GM19324 (cell line): ENCODE measurements around the gene UCK2.

Experiments used
- ATAC-seq: cut with Tn5 transposase; IDR thresholded peaks from one replicate; pipeline ENCODE4 v1.9.1; 2021; ENCODE audit warnings: mild to moderate bottlenecking, moderate library complexity; ENCODE audit not compliant: unreplicated experiment, low FRiP score

UCK2 gene

DNA sequence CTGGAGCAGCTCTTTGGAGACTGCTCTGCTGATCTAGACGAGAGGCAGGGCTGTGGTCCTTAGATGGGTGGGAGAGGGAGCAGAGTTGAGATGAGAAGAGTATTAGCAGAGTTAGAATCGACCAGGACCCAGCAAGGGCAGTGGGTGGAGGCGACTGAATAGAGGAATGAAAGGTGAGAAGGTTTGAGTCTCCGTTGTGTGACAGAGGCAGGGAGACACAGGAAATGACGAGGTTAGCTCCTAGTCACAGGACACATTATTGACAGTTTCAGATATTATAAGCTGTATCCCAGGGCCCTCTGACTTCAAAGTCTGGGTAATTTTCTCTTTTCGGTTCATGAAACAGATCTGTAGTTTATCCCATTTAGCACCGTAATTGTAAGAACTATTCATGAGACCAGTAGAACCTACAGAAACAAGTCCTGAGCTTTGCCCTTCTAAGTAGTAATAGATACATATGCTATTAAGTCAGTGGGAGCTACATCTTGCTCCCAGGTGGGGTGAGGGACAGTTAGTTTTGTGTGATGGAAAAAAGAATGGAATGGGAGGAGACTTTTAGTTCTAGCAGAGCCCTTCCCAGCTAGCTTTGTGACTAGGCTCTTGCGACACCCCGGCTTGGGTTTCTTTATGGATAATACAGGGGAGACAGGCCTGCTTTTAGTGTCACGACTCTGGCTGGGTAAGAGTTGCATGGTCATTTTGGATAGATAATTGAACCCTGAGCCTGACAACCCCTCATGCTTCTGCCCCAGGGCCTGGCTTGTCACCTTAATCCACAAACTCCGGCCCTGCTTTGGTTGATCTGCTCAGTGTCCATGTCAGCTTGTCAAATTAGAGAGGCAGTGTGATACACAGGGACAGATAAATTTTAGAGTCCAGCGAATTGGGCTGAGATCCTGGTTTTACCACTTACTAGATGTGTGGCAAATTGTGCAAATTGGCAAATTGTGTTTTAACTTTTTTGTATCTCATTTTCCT lies 70.2 kb downstream of the UCK2 start:
- no peak for ATAC-seq

DNA sequence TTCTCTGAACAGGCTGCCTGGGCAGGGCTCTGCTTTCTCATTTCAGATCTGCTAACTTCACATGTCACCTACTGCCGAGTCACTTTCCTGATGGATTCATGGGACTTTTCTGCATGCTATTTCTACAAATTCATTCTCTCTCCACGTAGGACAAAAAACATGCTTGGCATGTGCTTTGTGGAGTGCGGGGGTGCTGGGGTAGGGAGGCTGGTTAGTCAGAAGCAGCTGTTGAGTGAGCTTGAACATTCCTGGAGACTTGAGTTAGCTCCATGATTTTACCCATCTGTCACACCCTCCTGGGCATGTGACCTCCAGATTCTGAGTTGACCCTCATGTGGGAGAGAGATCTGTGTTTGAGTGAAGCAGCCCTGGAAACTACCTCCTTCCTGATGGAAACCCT lies 71.4 kb downstream of the UCK2 start:
- no peak for ATAC-seq

DNA sequence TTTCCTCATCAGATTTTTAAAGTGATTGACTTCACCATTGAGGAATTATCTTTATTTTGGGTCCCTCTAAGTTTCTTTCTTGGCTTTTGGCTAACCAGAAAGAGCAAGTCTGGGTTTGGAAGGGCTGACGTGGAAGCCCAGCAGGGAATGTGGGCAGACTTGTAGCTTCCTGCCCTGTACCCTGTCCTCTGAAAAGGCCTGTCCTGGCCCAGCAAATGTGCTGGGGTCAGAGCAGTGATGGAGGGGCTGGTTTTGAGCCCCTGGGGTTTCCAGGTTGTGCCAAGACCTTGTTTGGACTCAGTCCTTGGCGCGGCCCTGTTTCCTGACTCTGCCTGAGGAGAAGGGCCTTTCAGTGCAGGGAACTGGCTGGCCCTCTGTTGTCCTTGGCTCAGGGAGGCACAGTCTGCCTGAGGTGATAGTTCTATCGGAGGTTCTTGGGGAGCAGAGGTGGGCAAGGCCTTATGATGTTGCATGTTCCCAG lies 72.1 kb downstream of the UCK2 start:
- ATAC-seq = no peak

DNA sequence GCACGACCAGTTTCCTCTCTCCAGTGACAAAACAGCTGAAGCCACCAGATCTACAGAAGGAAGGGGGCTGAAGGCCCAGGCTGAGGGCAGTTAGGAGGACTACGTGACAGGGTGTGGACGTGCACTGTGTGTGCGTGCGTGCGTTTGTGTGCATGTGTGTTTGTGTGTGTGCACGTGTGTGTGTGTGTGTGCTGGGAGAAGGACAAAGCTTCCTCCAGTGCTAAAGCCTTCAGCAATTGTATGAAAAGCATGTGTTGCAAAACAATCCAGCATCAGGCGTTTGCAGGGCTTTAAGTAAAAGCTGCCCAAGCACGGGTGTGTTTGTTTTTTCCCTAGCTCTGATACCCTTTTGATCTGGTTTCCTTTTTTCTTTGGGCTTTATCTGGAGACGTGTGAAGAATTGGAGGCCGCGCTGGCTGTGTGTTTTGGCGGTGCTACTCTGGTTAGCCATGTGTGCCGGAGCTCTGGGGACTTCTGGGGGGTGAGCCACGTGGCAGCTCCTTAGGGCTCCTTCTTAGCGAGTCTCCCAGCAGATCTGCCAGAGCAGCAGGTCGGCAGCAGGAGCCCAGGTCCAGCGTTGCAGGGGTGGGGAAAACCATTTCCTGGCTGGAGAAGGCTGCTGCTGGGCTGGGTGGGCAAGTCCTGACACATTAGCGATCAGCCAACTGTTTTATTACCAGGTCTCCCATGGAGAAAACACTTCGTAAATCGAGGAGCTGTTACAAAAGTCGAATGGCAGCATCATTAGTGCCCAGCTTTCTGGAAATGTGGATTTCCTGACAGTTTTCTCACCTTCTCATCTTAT lies 73.4 kb downstream of the UCK2 start:
- ATAC-seq = no peak

DNA sequence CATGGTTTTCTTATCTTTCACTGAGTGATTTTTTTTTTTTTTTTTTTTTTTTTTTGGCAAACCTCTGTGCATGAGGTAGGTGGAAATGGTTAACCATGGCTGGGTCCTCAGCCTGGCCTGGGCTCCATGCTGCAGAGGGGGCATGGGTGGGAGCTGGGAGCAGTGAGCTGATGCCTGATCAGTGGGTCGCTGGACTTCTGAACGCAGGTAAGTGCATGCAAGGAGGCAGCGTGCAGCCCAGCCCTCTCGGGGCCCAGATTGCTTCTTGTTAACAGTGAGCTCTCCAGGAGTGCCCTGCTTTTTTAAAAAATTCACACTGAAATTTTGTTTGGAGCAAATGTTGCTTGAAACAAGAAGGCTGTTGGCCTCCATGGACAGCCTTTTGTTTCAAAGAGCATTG lies 75.2 kb downstream of the UCK2 start:
- ATAC-seq = no peak

DNA sequence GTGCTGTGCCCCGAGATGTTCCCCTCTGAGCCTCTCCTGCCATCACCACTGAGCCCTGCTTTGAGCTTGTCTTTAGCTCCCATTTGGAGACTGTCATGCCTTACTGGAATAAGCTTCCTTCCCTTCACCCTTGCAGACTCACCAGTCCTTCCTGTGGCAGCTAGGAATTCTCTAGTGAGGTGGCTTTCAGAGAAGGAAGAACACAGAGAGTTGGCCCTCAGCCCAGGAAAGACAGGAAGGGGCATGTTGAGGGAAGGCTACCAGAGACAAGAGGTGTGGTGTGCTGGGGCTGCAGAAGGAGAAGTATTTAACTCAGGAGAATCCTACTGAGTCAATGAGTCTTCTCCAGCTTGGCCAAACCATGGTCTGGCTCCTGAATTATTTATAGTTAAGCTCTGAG lies 76.3 kb downstream of the UCK2 start:
- no peak for ATAC-seq

DNA sequence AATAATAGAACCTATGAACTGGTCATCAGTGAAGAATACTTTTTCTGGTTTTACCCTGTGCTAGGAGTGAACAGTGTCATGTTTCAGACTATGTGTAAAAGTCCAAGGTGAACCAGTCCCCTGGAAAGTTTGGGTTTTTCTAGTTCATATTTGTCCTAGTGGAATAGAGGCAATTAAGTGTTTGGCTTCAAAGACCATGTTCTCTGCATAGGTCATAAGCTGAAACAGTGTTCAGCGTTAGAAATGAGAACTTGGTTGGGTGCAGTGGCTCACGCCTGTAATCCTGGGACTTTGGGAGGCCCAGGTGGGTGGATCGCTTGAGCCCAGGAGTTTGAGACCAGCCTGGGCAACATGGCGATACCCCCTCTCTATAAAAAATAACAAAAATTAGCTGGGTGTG lies 77.5 kb downstream of the UCK2 start:
- no peak for ATAC-seq

DNA sequence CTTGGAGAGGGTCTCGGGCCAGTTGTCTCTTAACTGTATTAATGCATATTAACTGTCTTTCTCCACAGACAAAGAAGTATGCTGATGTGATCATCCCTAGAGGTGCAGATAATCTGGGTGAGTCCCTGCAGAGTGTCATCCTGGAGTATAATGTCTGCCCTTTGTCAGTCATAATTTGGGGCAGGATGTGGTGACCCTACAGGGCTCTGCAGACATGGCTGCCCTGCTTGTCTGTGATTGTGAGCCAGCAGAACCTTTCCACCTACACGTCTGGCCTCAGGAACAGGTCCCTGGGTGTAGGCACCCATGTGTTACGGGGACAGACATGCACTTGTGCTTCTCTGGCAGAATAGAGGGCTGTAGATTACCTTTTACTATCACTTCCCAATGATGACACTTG lies 78.4 kb downstream of the UCK2 start:
- no peak for ATAC-seq

DNA sequence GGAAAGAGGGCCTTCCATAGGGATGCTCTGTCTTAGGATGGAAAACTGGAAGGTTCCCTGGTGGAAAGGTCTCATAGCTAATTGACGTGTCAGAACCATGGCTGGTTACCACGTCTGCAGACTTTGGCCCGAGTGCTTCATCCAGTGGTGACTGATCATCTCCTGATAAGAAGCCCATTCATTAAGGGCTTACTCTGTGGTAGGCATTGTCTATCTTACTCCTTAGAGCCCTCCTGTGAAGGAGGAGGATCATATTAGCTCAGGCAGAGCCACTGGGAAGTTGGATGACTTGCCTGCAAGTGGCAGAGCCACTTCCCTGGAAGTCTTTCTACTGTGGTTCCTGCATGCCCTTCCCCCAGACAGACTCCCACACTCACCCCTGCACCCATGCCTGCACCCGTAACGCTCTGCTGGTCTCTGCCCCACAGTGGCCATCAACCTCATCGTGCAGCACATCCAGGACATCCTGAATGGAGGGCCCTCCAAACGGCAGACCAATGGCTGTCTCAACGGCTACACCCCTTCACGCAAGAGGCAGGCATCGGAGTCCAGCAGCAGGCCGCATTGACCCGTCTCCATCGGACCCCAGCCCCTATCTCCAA lies 79.9 kb downstream of the UCK2 start:
- ATAC-seq = no peak

DNA sequence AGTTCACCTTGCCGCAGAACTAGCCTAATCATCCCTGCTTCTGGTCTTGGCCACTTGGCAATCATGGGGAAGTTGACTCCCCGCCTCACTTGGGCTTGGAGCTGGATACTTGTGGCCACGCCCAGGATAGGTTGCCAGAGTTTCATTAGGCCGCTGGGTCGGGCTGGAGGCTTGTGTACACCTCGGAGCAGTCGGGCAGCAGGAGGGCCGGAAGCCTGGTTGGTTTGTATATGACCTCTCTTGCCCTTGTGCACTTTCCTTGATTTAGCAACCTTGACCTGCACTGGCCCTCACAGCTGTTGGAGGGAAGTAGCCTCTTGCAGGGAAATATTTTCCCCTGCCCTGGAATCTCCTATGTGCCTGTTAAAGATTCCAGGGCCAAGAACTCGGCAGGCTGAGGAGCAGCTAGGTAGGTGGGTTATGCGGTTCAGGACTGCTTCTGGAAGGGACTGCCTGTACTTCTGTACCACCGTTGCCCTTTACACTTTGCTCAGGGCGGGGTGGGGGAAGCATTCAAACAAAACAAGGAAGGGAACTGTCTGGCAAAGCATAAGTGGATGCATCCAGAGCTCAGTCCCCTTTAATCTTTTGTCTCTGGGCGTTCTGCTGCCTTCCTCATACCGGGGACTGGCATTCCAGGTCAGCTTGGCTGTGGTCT lies 83.5 kb downstream of the UCK2 start:
- ATAC-seq = no peak

DNA sequence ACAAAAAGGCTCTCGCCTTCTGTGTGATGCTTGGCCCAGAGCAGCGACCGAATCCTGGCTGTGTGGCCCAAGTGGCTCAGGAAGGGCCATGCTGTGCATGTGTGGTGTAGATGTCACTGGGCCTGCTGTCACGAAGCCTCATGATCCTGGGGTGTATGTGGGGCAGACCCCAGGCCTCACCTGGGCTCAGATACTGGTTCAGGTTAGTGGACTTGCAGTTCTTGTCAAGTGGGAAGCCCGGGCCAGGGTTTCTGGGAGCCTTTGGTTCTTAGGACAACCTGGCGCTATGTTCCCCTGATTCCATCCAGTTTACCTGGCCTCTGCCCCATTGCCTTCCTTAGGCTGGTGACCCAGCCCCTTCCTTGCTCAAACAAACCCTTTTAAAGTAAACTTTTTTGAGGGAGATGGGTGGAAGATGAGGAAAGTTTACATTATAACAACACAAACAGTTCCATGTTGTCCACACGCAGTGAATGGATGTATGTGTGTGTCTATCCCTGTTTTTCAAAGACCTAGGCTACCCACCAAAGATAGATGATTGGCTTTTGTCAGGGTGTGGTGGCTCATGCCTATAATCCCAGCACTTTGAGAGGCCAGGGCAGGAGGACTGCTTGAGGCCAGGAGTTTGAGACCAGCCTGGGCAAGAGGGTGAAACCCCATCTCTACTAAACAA lies 84.3 kb downstream of the UCK2 start:
- no peak for ATAC-seq

DNA sequence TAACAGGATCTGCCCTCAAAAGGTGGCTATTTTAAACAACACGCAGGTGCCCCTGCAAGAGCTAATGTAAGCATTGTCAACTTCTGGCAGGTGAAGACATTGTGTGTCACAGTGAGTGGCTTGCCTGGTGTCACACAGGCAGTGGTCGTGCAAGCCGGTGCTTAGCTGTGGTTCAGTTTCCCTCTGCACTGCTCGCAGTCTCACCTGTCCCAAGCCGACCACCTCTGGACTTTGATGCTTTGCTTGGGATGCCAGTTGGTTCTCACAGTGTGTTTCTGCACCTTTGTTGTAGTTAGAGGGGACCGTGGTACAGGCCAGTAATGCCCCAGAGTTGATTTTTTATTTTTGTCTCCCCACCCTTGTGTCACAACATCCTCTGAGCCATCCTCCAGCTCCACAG lies 85.2 kb downstream of the UCK2 start:
- no peak for ATAC-seq

DNA sequence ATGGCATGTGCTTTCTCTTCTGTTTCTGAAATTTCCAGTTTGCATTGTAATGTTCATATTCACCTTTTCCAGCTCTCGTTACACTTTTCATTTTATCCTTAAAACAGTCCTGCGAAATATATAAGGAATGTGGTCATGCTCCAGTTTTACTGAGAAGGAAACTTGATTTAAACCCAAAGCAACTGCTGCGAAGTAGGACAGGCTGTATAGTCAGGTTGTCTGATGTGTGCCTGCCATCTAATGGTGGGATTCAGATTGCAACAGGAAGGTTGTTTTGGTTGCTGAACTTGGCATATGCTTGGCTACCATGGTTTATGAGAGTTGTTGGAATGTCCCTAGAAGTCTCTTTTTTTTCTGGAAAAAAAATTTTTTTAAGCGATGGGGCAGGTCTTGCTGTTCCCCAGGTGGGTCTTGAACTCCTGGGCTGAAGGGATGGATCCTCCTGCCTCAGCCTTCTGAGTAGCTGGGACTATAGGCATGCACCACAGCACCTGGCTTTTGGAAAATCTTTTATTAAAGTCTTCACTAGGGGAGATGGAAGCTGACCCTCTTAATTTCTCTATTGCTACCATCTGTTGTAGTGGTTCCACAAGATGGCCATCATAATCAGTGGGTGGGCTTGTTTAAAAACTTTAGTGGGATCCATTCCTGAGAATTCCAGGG lies 86.9 kb downstream of the UCK2 start:
- peak; percentile 80 for ATAC-seq

DNA sequence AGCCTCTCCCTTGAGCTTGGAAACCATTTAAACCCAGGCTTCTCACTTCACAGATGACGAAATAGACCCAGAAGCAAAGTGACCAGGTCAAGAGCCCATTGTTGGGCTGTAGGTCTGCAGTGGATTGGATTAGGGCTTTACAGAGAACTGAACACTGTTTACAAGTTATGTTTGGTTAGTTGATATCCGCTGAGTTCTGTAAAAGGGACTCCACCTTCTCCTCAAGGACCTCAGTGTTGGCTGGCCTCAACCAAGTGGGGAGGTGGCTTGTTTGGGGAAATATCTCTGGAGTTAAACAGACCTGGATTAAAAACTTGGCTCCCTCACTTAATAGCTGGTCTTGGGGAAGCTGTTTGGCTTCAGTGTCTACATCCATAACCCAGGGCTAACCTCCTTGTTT lies 88.1 kb downstream of the UCK2 start:
- ATAC-seq = no peak

DNA sequence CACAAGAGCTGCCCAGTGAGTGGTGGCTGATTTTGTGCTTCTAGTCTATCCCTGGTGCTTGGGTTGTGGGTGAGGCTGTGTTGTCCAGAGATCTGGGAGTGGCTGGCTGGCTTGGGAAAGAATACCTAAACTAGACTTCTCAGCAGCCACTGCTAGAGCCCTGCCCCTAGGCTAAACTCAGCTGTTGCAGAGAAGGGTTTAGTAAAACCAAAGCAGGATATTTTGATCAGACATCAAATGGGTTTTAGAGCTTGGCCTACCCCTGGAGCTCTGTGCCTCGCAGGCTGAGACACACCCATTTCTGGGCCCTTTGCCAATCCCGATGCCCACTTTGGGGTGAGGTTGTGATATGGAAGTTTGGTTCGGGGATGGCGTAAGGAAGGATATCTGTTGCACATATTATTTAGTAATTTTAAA lies 88.5 kb downstream of the UCK2 start:
- ATAC-seq = no peak

DNA sequence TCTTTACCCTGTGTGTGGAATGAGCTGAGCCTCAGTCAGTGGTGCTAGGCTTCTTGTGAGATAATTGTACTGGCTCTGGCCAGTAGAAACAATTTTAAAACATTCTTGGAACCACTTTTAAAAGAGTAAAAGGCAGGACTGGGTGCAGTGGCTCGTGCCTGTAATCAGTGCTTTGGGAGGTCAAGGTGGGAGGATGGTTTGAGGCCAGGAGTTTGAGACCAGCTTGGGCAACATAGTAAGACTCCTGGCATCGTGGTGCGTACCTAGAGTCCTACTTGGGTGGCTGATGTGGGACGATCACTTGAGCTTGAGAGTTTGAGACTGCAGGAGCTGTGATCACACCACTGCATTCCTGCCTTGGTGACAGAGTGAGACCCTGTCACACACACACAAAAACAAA lies 89.8 kb downstream of the UCK2 start:
- no peak for ATAC-seq

DNA sequence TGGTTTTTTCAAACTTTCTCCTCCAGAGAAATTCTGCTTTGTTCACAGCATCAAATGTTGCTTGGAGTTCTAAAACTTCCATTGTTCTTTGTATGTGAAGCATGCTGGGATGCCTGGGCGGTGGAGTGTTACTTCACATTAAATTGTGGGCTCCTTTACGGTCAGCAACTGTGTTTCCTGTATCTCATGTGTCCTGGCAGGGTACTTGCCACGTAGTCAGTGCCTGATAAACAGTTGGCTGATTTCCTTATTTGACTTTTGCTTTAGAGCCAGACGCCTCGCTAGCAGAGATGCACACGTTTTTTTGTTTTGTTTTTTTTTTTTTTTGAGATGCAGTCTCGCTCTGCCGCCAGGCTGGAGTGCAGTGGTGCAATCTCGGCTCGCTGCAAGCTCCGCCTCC lies 96.7 kb downstream of the UCK2 start:
- ATAC-seq = no peak

DNA sequence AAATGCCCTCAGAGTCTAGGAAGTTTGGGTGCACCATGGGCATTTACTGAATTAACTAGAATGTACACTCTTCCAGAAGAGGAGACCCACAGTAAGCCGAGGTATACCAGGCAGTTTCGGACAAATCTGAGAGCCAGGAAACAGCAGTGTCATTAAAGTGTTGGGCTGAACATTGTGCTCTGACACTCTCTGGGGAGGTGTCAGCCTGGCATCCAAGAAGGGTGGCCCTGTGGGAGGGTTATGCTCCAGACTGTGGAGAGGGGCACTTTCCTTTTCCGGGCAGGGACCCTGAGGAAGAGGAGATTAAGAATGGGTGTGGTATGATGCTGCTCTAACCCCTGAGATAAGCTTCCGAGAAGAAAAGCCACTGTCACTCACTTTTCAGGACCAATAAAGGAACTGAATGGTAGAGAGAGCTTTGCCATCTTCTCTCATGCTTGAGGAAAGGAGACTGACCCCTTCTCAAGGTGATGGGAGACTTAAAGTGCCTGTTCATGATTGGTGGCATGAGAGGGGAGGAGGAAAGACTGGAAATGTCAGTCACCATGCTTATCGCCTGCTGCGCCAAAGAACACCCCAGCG lies 98.2 kb downstream of the UCK2 start:
- ATAC-seq = no peak

DNA sequence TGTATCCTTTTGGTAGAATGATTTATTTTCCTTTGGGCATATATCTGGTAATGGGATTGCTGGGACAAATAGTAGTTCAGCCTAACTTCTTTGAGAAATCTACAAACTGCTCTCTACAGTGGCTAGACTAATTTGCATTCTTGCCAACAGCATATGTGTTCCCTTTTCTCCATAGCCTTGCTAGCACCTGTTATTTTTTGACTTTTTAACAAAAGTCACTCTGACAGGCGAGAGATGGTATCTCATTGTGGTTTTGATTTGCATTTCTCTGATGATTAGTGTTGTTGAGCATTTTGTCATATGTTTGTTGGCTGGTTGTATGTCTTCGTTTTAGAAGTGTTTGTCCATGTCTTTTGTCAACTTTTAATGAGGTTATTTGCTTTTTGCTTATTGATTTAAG lies 99.8 kb downstream of the UCK2 start:
- ATAC-seq = peak; percentile 66
